ENCODE data around the gene TENM3. TPM values are rescaled to one million over a fixed set of nuclear protein-coding genes. Genes with fewer than 3 reads are reported as not detected.

The TENM3 gene
- total RNA-seq, 2 experiments from 2014 or later: not detected

GRCh38 chr4:182828360-182829025 is 585.3 kb downstream of the TENM3 start:
- no peak for ATAC-seq (ENCODE audit: poor library complexity)
- no peak overlapping the region for H3K27ac ChIP-seq (ENCODE audit: low read depth in 1 of 2, low read length in 2 of 2)
- TF ChIP-seq CTCF (IDR thresholded peaks at IDR 0.05): no peak
- intact Hi-C loops (cut with DNase I, micrococcal nuclease): no loop called here
- no peak overlapping the region for H3K27ac Mint-ChIP-seq
- no peaks in the 10 kb centered on the region for H3K9me3 Mint-ChIP-seq
- H3K4me1 ChIP-seq (ENCODE audit: insufficient read depth, low read length): no peaks in the 10 kb centered on the region
- H3K9me3 ChIP-seq (ENCODE audit: control insufficient read depth in 1 of 2, insufficient read depth in 1 of 2, low read length in 2 of 2): peaks cover 0 to 3% of the 10 kb centered on the region in 2 experiments
- H3K4me3 Mint-ChIP-seq: no peak overlapping the region
- H3K4me3 ChIP-seq (ENCODE audit: low read length): no peak overlapping the region
- peaks cover 5 to 12% of the 10 kb centered on the region in 2 experiments for H3K27me3 ChIP-seq (ENCODE audit: control insufficient read depth in 1 of 2, insufficient read depth in 2 of 2, low read length in 2 of 2)
- ChIA-PET CTCF (no interaction called here), POLR2A (no interaction called here)
- H3K36me3 ChIP-seq (ENCODE audit: insufficient read depth, low read length): no peaks in the 10 kb centered on the region
- peaks cover 33% of the 10 kb centered on the region for H3K27me3 Mint-ChIP-seq
- H3K36me3 Mint-ChIP-seq (ENCODE audit: low read depth): no peaks in the 10 kb centered on the region
- no peak for DNase-seq
- H3K4me1 Mint-ChIP-seq (ENCODE audit: low read depth): no peaks in the 10 kb centered on the region

GRCh38 chr4:182829196-182829595 is 586.0 kb downstream of the TENM3 start:
- Mint-ChIP-seq H3K4me3 (no peak overlapping the region), H3K27me3 (peaks cover 33% of the 10 kb centered on the region), H3K9me3 (no peaks in the 10 kb centered on the region), H3K36me3 (ENCODE audit: low read depth) (no peaks in the 10 kb centered on the region), H3K27ac (no peak overlapping the region), H3K4me1 (ENCODE audit: low read depth) (no peaks in the 10 kb centered on the region)
- peaks cover 0 to 3% of the 10 kb centered on the region in 2 experiments for H3K9me3 ChIP-seq (ENCODE audit: control insufficient read depth in 1 of 2, insufficient read depth in 1 of 2, low read length in 2 of 2)
- peaks cover 5 to 12% of the 10 kb centered on the region in 2 experiments for H3K27me3 ChIP-seq (ENCODE audit: control insufficient read depth in 1 of 2, insufficient read depth in 2 of 2, low read length in 2 of 2)
- H3K4me3 ChIP-seq (ENCODE audit: low read length): no peak overlapping the region
- ChIA-PET CTCF (no interaction called here), POLR2A (no interaction called here)
- no peak for TF ChIP-seq CTCF (IDR thresholded peaks at IDR 0.05)
- no peaks in the 10 kb centered on the region for H3K36me3 ChIP-seq (ENCODE audit: insufficient read depth, low read length)
- intact Hi-C loops (cut with DNase I, micrococcal nuclease): no loop called here
- ATAC-seq (ENCODE audit: poor library complexity) (no peak), DNase-seq (no peak)
- H3K27ac ChIP-seq (ENCODE audit: low read depth in 1 of 2, low read length in 2 of 2): no peak overlapping the region
- no peaks in the 10 kb centered on the region for H3K4me1 ChIP-seq (ENCODE audit: insufficient read depth, low read length)

- Histone ChIP-seq H3K36me3 (ENCODE audit: insufficient read depth, low read length) (no peaks in the 10 kb centered on the region), H3K27me3 (ENCODE audit: control insufficient read depth in 1 of 2, insufficient read depth in 2 of 2, low read length in 2 of 2) (peaks cover 19 to 22% of the 10 kb centered on the region in 2 experiments), H3K9me3 (ENCODE audit: control insufficient read depth in 1 of 2, insufficient read depth in 1 of 2, low read length in 2 of 2) (peaks cover 0 to 3% of the 10 kb centered on the region in 2 experiments), H3K27ac (ENCODE audit: low read depth in 1 of 2, low read length in 2 of 2) (no peak overlapping the region), H3K4me1 (ENCODE audit: insufficient read depth, low read length) (no peaks in the 10 kb centered on the region), H3K4me3 (ENCODE audit: low read length) (no peak overlapping the region)
- ChIA-PET POLR2A (no interaction called here), CTCF (no interaction called here)
- no peak for TF ChIP-seq CTCF (IDR thresholded peaks at IDR 0.05)
- H3K27ac Mint-ChIP-seq: no peak overlapping the region
- no peak for DNase-seq
- no peak for ATAC-seq (ENCODE audit: poor library complexity)
- no peak overlapping the region for H3K4me3 Mint-ChIP-seq
- H3K27me3 Mint-ChIP-seq: peaks cover 41% of the 10 kb centered on the region
- intact Hi-C loops (cut with DNase I, micrococcal nuclease): no loop called here
- H3K36me3 Mint-ChIP-seq (ENCODE audit: low read depth): no peaks in the 10 kb centered on the region
- H3K9me3 Mint-ChIP-seq: no peaks in the 10 kb centered on the region
- no peaks in the 10 kb centered on the region for H3K4me1 Mint-ChIP-seq (ENCODE audit: low read depth)
These were observed 588.2 kb downstream of the TENM3 start for GRCh38 chr4:182831376-182831775.
